K562 (cell line): Measurements from ENCODE around the gene SYT7. TPM values are rescaled to one million over a fixed set of nuclear protein-coding genes. Genes with fewer than 3 reads are reported as not detected.
A peak's percentile ranks its signal among the peaks of the same experiment; 100 is the strongest.

ENCODE experiments used
- ATAC-seq: fragments of 200-7000 bp; cut with Tn5 transposase; 3 replicates; pipeline ENCODE4 v1.9.1; 2020; ENCODE audit warnings: moderate library complexity
- BruUV-seq: library from RNA; stranded (reverse); fragments of 400-500 nt; replicated peaks from 2 replicates; lab custom pipeline; 2021; lab: Mats Ljungman, UMichigan
- CTCF ChIA-PET: fragments of 300-600 bp; formaldehyde crosslinking; extraction: SDS; loops from one replicate; lab custom pipeline; 2021; ENCODE audit warnings: low intra/inter-chr PET ratio; lab: Yijun Ruan, JAX
- POLR2A ChIA-PET: fragments of 300-600, 350-650 bp; sonication (Branson Sonifier 250); formaldehyde crosslinking; extraction: SDS; loops from one replicate; lab custom pipeline; 2021; ENCODE audit warnings: antibody characterized with exemption, inconsistent platforms; lab: Yijun Ruan, JAX
- DNase-seq, 4 experiments: peaks; one replicate each; pipeline versions ENCODE4 v3.0.0 to v3.0.0-alpha.2; 2011 to 2018; ENCODE audit warnings: low spot score in 3 of 4, mixed read lengths in 3 of 4; ENCODE audit errors: extremely low read depth in 1 of 4
- FAIRE-seq: peaks from 2 replicates; lab custom pipeline; 2011; peaks lifted over from hg19 to GRCh38; lab: Jason Lieb, UNC
- H2AFZ ChIP-seq: 2 replicates; pipeline ENCODE4 v1.6.0; 2011; ENCODE audit warnings: low read depth, low read length, control low read depth, inconsistent platforms
- H3K27ac ChIP-seq: fragments of 200-600 bp; 3 replicates; pipeline ENCODE4 v1.8.0; 2011; ENCODE audit warnings: low read depth, mild to moderate bottlenecking, control low read depth, inconsistent platforms, low read length, moderate library complexity, mixed read lengths; ENCODE audit errors: extremely low read depth
- H3K27me3 ChIP-seq, 2 experiments: fragments of 300-600 bp in 1 of 2; 2 replicates in 1 of 2; 3 replicates in 1 of 2; pipeline versions ENCODE4 v1.6.0 to v1.8.0; 2011; ENCODE audit warnings: inconsistent platforms in 2 of 2, low read length in 2 of 2, mild to moderate bottlenecking in 1 of 2, mixed read lengths in 1 of 2, moderate library complexity in 1 of 2; ENCODE audit not compliant: control insufficient read depth in 2 of 2, insufficient read depth in 2 of 2
- H3K36me3 ChIP-seq: fragments of 300-600 bp; 3 replicates; pipeline ENCODE4 v1.8.0; 2011; ENCODE audit warnings: mild to moderate bottlenecking, low read length, inconsistent platforms; ENCODE audit not compliant: control insufficient read depth, insufficient read depth
- H3K4me1 ChIP-seq, 2 experiments: fragments of 200-600 bp in 1 of 2; replicated peaks in 1 of 2; 2 replicates in 1 of 2; 3 replicates in 1 of 2; pipeline versions ENCODE4 v1.5.1 to v1.8.0; 2011; ENCODE audit warnings: inconsistent platforms in 2 of 2, low read length in 2 of 2, mild to moderate bottlenecking in 1 of 2, mixed read lengths in 1 of 2, moderate library complexity in 1 of 2; ENCODE audit not compliant: control insufficient read depth in 2 of 2, insufficient read depth in 2 of 2
- H3K4me2 ChIP-seq: 2 replicates; pipeline ENCODE4 v1.6.1; 2011; ENCODE audit warnings: low read length, control low read depth, inconsistent platforms, mixed read lengths; ENCODE audit not compliant: insufficient read depth
- H3K4me3 ChIP-seq: fragments of 200-600 bp; sonication (generic), shearing (Covaris generic); 2 replicates; pipeline ENCODE4 v1.5.1; 2016; ENCODE audit warnings: control low read depth, inconsistent platforms
- H3K79me2 ChIP-seq: fragments of 200-600 bp; 3 replicates; pipeline ENCODE4 v1.8.0; 2011; ENCODE audit warnings: low read length, inconsistent platforms; ENCODE audit not compliant: control insufficient read depth, insufficient read depth
- H3K9ac ChIP-seq, 2 experiments: 2 replicates each; pipeline versions ENCODE4 v1.6.0 to v1.6.1; 2011; ENCODE audit warnings: low read depth in 2 of 2, low read length in 2 of 2, control low read depth in 1 of 2, inconsistent platforms in 1 of 2, mild to moderate bottlenecking in 1 of 2, mixed read lengths in 1 of 2; ENCODE audit not compliant: insufficient read depth in 1 of 2
- H3K9me1 ChIP-seq: one replicate; pipeline ENCODE4 v1.6.0; 2011; ENCODE audit warnings: inconsistent platforms, mild to moderate bottlenecking, low read length, moderate library complexity; ENCODE audit not compliant: control insufficient read depth, insufficient read depth
- H3K9me3 ChIP-seq: replicated peaks from 2 replicates; pipeline ENCODE4 v1.5.1; 2011; ENCODE audit warnings: low read depth, low read length, inconsistent platforms; ENCODE audit not compliant: control insufficient read depth, insufficient read depth
- H4K20me1 ChIP-seq: replicated peaks from 2 replicates; pipeline ENCODE4 v1.6.1; 2011; ENCODE audit warnings: low read length, inconsistent platforms, mixed read lengths; ENCODE audit not compliant: control insufficient read depth, insufficient read depth
- ATF2 ChIP-seq: sonication (generic); formaldehyde crosslinking; IDR thresholded peaks from 2 replicates; pipeline ENCODE4 v1.8.1; 2022; ENCODE audit warnings: missing genetic modification reagents
- CBX2 ChIP-seq: fragments of 200-600 bp; sonication (generic); IDR thresholded peaks from one replicate; pipeline ENCODE4 v1.6.1; 2012; ENCODE audit warnings: mild to moderate bottlenecking, low read length, inconsistent platforms; ENCODE audit not compliant: insufficient read depth, poor library complexity, severe bottlenecking
- CC2D1A ChIP-seq: fragments of 450-650 bp; IDR thresholded peaks from 2 replicates; pipeline ENCODE4 v1.6.1; 2017; ENCODE audit warnings: mild to moderate bottlenecking
- CSDE1 ChIP-seq, 2 experiments: fragments of 450-650 bp; IDR thresholded peaks; 2 replicates each; pipeline ENCODE4 v1.6.1; 2016; ENCODE audit warnings: mild to moderate bottlenecking in 1 of 2
- ELK1 ChIP-seq: sonication (generic); formaldehyde crosslinking; IDR thresholded peaks from 2 replicates; pipeline ENCODE4 v1.8.1; 2022; ENCODE audit warnings: missing genetic modification reagents
- EP400 ChIP-seq: fragments of 450-650 bp; IDR thresholded peaks from 2 replicates; pipeline ENCODE4 v1.6.1; 2017; ENCODE audit warnings: antibody characterized with exemption, mild to moderate bottlenecking, moderate library complexity
- HDGF ChIP-seq: fragments of 450-650 bp; IDR thresholded peaks from 2 replicates; pipeline ENCODE4 v1.6.1; 2016
- NR3C1 ChIP-seq: sonication (generic); formaldehyde crosslinking; IDR thresholded peaks from 2 replicates; pipeline ENCODE4 v1.8.1; 2022; ENCODE audit warnings: missing genetic modification reagents
- NR4A1 ChIP-seq, 2 experiments: fragments of 250-450 bp in 1 of 2; fragments of 450-650 bp in 1 of 2; sonication (Bioruptor Pico) in 1 of 2; IDR thresholded peaks; 2 replicates each; pipeline versions ENCODE4 v1.4.0 to v1.6.1; 2016 to 2020; ENCODE audit warnings: mild to moderate bottlenecking in 2 of 2, missing compliant biosample characterization in 1 of 2, missing genetic modification characterization in 1 of 2, moderate library complexity in 1 of 2
- POU5F1 ChIP-seq: fragments of 150-350 bp; IDR thresholded peaks from 2 replicates; pipeline ENCODE4 v1.6.1; 2014; ENCODE audit warnings: borderline replicate concordance, low read length, low read depth, mild to moderate bottlenecking; ENCODE audit not compliant: partially characterized antibody
- RBM25 ChIP-seq: fragments of 200-400 bp; formaldehyde crosslinking; IDR thresholded peaks from 2 replicates; pipeline ENCODE4 v1.6.1; 2018; ENCODE audit warnings: low read length, low read depth, moderate library complexity; ENCODE audit not compliant: severe bottlenecking
- SMARCE1 ChIP-seq: fragments of 450-650 bp; IDR thresholded peaks from 2 replicates; pipeline ENCODE4 v1.7.1; 2016; ENCODE audit warnings: mild to moderate bottlenecking
- ZFP91 ChIP-seq: sonication (generic); formaldehyde crosslinking; IDR thresholded peaks from 2 replicates; pipeline ENCODE4 v1.8.0; 2022; ENCODE audit warnings: mild to moderate bottlenecking, missing genetic modification reagents
- ZNF12 ChIP-seq: sonication (generic); formaldehyde crosslinking; IDR thresholded peaks from 2 replicates; pipeline ENCODE4 v1.4.0; 2020; ENCODE audit warnings: mild to moderate bottlenecking, missing genetic modification reagents
- ZNF133 ChIP-seq: fragments of 250-450 bp; sonication (Bioruptor Pico); IDR thresholded peaks from 2 replicates; pipeline ENCODE4 v1.4.0; 2020; ENCODE audit warnings: mild to moderate bottlenecking
- ZNF384 ChIP-seq: IDR thresholded peaks from 2 replicates; pipeline ENCODE4 v1.6.1; 2012; ENCODE audit warnings: low read depth, low read length, improper control_type of control experiment
- ZNF695 ChIP-seq: fragments of 450-650 bp; formaldehyde crosslinking; IDR thresholded peaks from 2 replicates; pipeline ENCODE4 v1.4.0; 2020; ENCODE audit warnings: mild to moderate bottlenecking, moderate library complexity
- WGBS: fragments of 100-300 bp; shearing (Covaris generic); methylation state at CpG from one replicate; pipeline ENCODE4 v1.1.6; 2016; ENCODE audit warnings: low coverage, mixed read lengths; ENCODE audit not compliant: insufficient coverage; ENCODE audit errors: missing lambda C conversion rate; 5-methylcytosine and 5-hydroxymethylcytosine counted together
- in situ Hi-C: fragments of 300-500 bp; cut with MboI; formaldehyde crosslinking; loops from 4 replicates; pipeline ENCODE4 v1.15.0; 2018; ENCODE audit warnings: inconsistent platforms, mixed read lengths
- intact Hi-C: fragments of 100-400 bp; cut with micrococcal nuclease; formaldehyde crosslinking; loops from 2 replicates; pipeline ENCODE4 v1.14.2; 2022
- polyA plus RNA-seq, 8 experiments: library from polyadenylated mRNA; depleted of rRNA in 4 of 8; stranded (reverse) in 5 of 8; unstranded in 3 of 8; fragments of >200 nt; fragmentation: Nextera tagmentation in 2 of 8; fragmentation: Illumina TruSeq in 1 of 8; extraction: Ambion mirVana in 2 of 8; extraction: Trizol in 1 of 8; gene quantifications; 2 replicates each; pipeline versions ENCODE4 v1.2.1 to v1.2.3, GENCODE V29; 2011 to 2014; ENCODE audit warnings: inconsistent platforms in 1 of 8, missing spikeins in 1 of 8
- total RNA-seq, 7 experiments: library from RNA; depleted of rRNA in 6 of 7; stranded (reverse); fragments of >200 nt in 6 of 7; fragmentation: Illumina TruSeq in 2 of 7; extraction: Trizol in 2 of 7; gene quantifications; 2 replicates each; pipeline versions ENCODE4 v1.2.1 to v1.2.3, GENCODE V29; 2011 to 2021; ENCODE audit warnings: low replicate concordance in 1 of 7

SYT7 gene
- total and polyA plus RNA-seq, 9 of the 15 experiments (the other 6 are each of a cell fraction or from before 2014, with no cell fraction given) = 0.01 to 0.51 (median 0.16) TPM; not detected in 1

- WGBS = 4% methylated on average over 23 of the region's 23 CpGs
- H3K36me3 ChIP-seq = no peaks in the 10 kb centered on the region
- H2AFZ ChIP-seq = 0 out of 2 replicates have a peak overlapping the region, but pooled peaks have one; percentile 16
- ChIA-PET POLR2A (interaction anchor here (0.6 to 2.2 kb wide), 11 partner anchors 9 to 113 kb away, joined by 3 to 8 read pairs (median 4); partner anchors contain the start of genes CPSF7, SDHAF2 and SYT7), CTCF (interaction anchor here (0.8 to 2.5 kb wide), 3 partner anchors 39 to 71 kb away, joined by 3 to 23 read pairs (median 14); partner anchors contain the start of gene SYT7)
- peaks cover 12% of the 10 kb centered on the region; the same call in 1 of the 2 replicates for H4K20me1 ChIP-seq
- peak; percentile 77 for FAIRE-seq
- H3K27me3 ChIP-seq = peaks cover 27 to 60% of the 10 kb centered on the region in 2 experiments; a peak in 4 of 5 replicates
- BruUV-seq = no TSS peak
- peak overlapping the region; percentile 16 for H3K4me2 ChIP-seq
- no peak overlapping the region for H3K4me3 ChIP-seq
- peak; percentile 75 for ATAC-seq
- peak overlapping the region in 1 of 2 experiments; percentile 80; a peak in 2 of 4 replicates for H3K9ac ChIP-seq
- H3K79me2 ChIP-seq = no peaks in the 10 kb centered on the region
- intact Hi-C loops = loop anchor here (1.0 kb wide), 2 partner anchors 40 to 71 kb away; no protein-coding TSS in a partner anchor
- H3K27ac ChIP-seq = no peak overlapping the region
- peak; percentile 61 to 90 (median 84) for DNase-seq
- H3K9me3 ChIP-seq = no peaks in the 10 kb centered on the region; the same call in 1 of the 2 replicates
- in situ Hi-C loops = no loop called here
- peaks cover 0 to 14% of the 10 kb centered on the region in 2 experiments; a peak in 4 of 5 replicates for H3K4me1 ChIP-seq
- H3K9me1 ChIP-seq = no peaks in the 10 kb centered on the region
- TF ChIP-seq ELK1 = no peak
- TF ChIP-seq ZFP91 = 0 out of 2 replicates have a peak, but pooled peaks have one; percentile 14
- no peak for TF ChIP-seq NR3C1 (CRISPR knock-in tag)
- TF ChIP-seq CC2D1A = 0 out of 2 replicates have a peak, but pooled peaks have one; percentile 71
- no peak for TF ChIP-seq ZNF12
- no peak for TF ChIP-seq ZNF384
- TF ChIP-seq SMARCE1 = no peak
- TF ChIP-seq ZNF695 (CRISPR knock-in tag) = no peak
- TF ChIP-seq RBM25 = no peak
- no peak for TF ChIP-seq NR4A1 (CRISPR knock-in tag; IDR thresholded peaks at IDR 0.05)
- TF ChIP-seq NR4A1 (tag; IDR thresholded peaks at IDR 0.05) = no peak
- no peak for TF ChIP-seq CBX2
- no peak for TF ChIP-seq HDGF
- TF ChIP-seq CSDE1 (IDR thresholded peaks at IDR 0.05) = no peak
- no peak for TF ChIP-seq ATF2 (CRISPR knock-in tag)
- no peak for TF ChIP-seq EP400
- TF ChIP-seq ZNF133 (CRISPR knock-in tag) = no peak
- TF ChIP-seq POU5F1 = no peak
These were observed 64.0 kb downstream of the SYT7 start for GRCh38 chr11:61516675-61517572.
